ENCODE results near the gene TBCD.

TBCD gene

GRCh38 chr17:82927661-82928601 is 176.1 kb downstream of the TBCD start:
- DNase-seq: no peak

GRCh38 chr17:82929011-82929622 is 177.3 kb downstream of the TBCD start:
- DNase-seq: no peak

- no peak for DNase-seq
These were observed 177.8 kb downstream of the TBCD start for GRCh38 chr17:82929676-82930042.

- no peak for DNase-seq
These were observed 178.4 kb downstream of the TBCD start for GRCh38 chr17:82930043-82930923.

GRCh38 chr17:82930924-82931698 is 179.2 kb downstream of the TBCD start:
- DNase-seq: no peak

- DNase-seq: no peak
These were observed 180.0 kb downstream of the TBCD start for GRCh38 chr17:82931699-82932517.

- DNase-seq: no peak
These were observed 180.8 kb downstream of the TBCD start for GRCh38 chr17:82932518-82933310.

- no peak for DNase-seq
These were observed 182.0 kb downstream of the TBCD start for GRCh38 chr17:82933911-82934310.

- no peak for DNase-seq
These were observed 184.3 kb downstream of the TBCD start for GRCh38 chr17:82935966-82936767.

- no peak for DNase-seq
These were observed 184.9 kb downstream of the TBCD start for GRCh38 chr17:82936768-82937171.

GRCh38 chr17:82937411-82938371 is 185.8 kb downstream of the TBCD start:
- no peak for DNase-seq

- no peak for DNase-seq
These were observed 186.6 kb downstream of the TBCD start for GRCh38 chr17:82938486-82938872.

GRCh38 chr17:82938873-82939620 is 187.2 kb downstream of the TBCD start:
- no peak for DNase-seq

GRCh38 chr17:82939621-82940135 is 187.8 kb downstream of the TBCD start:
- no peak for DNase-seq

- DNase-seq: no peak
These were observed 188.6 kb downstream of the TBCD start for GRCh38 chr17:82940226-82941020.

Measured in CD4-positive, alpha-beta T cell treated with Interleukin-1 beta for 1 hour (primary cell).